Measurements from ENCODE around the gene FER1L5. TPM values are rescaled to one million over a fixed set of nuclear protein-coding genes. Genes with fewer than 3 reads are reported as not detected.

Gene FER1L5
- total RNA-seq, 1 experiment from 2014 or later: 0.09 TPM

DNA sequence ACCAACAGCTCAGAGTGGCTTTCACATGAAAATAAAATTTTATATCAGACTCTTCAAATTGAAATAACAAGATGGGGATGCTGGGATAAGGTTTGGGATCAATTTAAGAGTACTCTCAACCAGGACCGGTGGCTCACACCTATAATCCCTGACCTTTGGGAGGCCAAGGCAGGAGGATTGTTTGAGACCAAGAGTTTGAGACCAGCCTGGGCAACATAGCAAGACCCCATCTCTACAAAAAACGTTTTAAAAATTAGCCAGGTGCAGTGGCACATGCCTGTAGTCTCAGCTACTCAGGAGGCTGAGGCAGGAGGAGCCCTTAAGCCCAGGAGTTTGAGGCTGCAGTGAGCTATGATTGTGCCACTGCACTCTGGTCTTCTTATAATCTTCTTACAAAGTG, 94.7 kb downstream of the FER1L5 start:
- CTCF ChIA-PET: no interaction called here
- no peak for TF ChIP-seq EZH2 (IDR thresholded peaks at IDR 0.05; ENCODE audit: low read depth)
- TF ChIP-seq, protein P1, sequence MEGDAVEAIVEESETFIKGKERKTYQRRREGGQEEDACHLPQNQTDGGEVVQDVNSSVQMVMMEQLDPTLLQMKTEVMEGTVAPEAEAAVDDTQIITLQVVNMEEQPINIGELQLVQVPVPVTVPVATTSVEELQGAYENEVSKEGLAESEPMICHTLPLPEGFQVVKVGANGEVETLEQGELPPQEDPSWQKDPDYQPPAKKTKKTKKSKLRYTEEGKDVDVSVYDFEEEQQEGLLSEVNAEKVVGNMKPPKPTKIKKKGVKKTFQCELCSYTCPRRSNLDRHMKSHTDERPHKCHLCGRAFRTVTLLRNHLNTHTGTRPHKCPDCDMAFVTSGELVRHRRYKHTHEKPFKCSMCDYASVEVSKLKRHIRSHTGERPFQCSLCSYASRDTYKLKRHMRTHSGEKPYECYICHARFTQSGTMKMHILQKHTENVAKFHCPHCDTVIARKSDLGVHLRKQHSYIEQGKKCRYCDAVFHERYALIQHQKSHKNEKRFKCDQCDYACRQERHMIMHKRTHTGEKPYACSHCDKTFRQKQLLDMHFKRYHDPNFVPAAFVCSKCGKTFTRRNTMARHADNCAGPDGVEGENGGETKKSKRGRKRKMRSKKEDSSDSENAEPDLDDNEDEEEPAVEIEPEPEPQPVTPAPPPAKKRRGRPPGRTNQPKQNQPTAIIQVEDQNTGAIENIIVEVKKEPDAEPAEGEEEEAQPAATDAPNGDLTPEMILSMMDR (conservative IDR thresholded peaks at IDR 0.05): no peak

DNA sequence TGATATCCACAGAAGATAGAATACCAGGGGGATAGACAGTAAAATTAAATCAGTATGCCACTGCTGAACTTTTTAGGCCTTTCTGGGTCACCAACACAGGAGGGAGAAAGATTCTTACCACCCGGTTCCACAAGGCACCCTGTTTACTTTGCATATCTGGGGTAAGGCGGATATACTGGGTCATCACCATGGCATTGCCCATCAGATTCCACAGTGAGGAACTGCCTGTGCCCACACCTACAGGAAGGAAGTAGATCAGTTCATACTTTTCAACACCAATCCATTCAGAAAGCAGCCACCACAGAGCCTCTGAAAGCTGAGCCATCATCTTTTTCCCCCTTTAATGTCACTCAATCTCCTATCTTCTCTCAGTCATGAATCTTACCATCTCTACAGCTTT, 95.3 kb downstream of the FER1L5 start:
- ChIA-PET CTCF (no interaction called here), POLR2A (ENCODE audit: unreplicated experiment) (no interaction called here)
- no peak overlapping the region for H2AFZ ChIP-seq
- DNase-seq: peak in 1 of 2 experiments; percentile 25
- no peaks in the 10 kb centered on the region for H4K20me1 ChIP-seq (ENCODE audit: insufficient read depth)
- TSS peak; percentile 20 for BruUV-seq (replicated peaks)
- peak overlapping the region; percentile 89 for H3K4me2 ChIP-seq
- no peaks in the 10 kb centered on the region for H3K27me3 ChIP-seq (ENCODE audit: insufficient read depth, low read depth)
- peaks cover 28% of the 10 kb centered on the region for H3K36me3 ChIP-seq (ENCODE audit: low read depth)
- TF ChIP-seq, protein P1 (conservative IDR thresholded peaks at IDR 0.05): no peak
- TF ChIP-seq EZH2 (IDR thresholded peaks at IDR 0.05; ENCODE audit: low read depth): no peak
- peaks cover 24% of the 10 kb centered on the region for H3K79me2 ChIP-seq (ENCODE audit: low read depth)
- intact Hi-C loops (cut with micrococcal nuclease; ENCODE audit: unreplicated experiment): no loop called here
- H3K9me3 ChIP-seq (ENCODE audit: insufficient read depth, low read depth): no peaks in the 10 kb centered on the region
- peaks cover 18% of the 10 kb centered on the region for H3K4me1 ChIP-seq (replicated peaks; ENCODE audit: insufficient read depth)
- H3F3A ChIP-seq (ENCODE audit: insufficient read depth, low read depth): no peaks in the 10 kb centered on the region; the same call in 1 of the 2 replicates
- no peak overlapping the region for H3K27ac ChIP-seq
- H3K9me2 ChIP-seq (ENCODE audit: insufficient read depth): no peaks in the 10 kb centered on the region
- no peak overlapping the region for H3K4me3 ChIP-seq

More for the DNA sequence above, 94.7 kb downstream of the FER1L5 start:
- Histone ChIP-seq H3K4me3 (no peak overlapping the region), H3K27me3 (ENCODE audit: insufficient read depth, low read depth) (no peaks in the 10 kb centered on the region), H3K9me2 (ENCODE audit: insufficient read depth) (no peaks in the 10 kb centered on the region), H2AFZ (no peak overlapping the region), H3K36me3 (ENCODE audit: low read depth) (peaks cover 30% of the 10 kb centered on the region), H4K20me1 (ENCODE audit: insufficient read depth) (no peaks in the 10 kb centered on the region), H3K9me3 (ENCODE audit: insufficient read depth, low read depth) (no peaks in the 10 kb centered on the region), H3K79me2 (ENCODE audit: low read depth) (peaks cover 24% of the 10 kb centered on the region), H3K4me2 (no peak overlapping the region), H3K27ac (no peak overlapping the region), H3K4me1 (replicated peaks; ENCODE audit: insufficient read depth) (peaks cover 18% of the 10 kb centered on the region), H3F3A (ENCODE audit: insufficient read depth, low read depth) (no peaks in the 10 kb centered on the region; the same call in 1 of the 2 replicates)
- peak in 1 of 2 experiments; percentile 1 for DNase-seq
- no TSS peak for BruUV-seq (replicated peaks)
- intact Hi-C loops (cut with micrococcal nuclease; ENCODE audit: unreplicated experiment): no loop called here
- POLR2A ChIA-PET (ENCODE audit: unreplicated experiment): no interaction called here

DNA sequence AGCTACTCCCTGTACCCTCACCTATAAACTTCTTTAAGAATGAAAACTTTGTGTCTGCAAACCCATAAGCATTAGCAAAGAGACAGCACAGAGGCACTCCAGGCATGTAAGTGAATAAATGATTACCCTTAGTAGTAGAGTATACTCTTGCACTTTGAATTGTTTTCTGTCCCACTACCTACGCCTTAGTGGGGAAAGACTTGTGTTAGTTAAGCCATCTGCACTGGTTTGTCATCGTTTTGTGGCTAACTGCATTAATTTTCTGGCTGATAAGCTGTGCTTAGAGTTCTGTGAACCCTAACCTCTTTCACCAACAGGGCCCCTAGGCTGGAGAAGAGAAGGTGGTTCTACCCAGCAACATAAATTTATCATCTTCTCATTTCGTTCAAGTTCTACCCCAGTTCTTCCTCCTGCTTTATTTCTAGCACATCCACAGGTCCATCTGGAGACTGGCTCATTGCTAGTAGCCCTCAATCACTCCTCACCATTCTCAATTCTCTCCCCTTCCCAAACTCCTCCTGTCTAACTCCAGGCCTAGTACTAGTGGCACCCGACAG, 96.6 kb downstream of the FER1L5 start:
- Histone ChIP-seq H3F3A (ENCODE audit: insufficient read depth, low read depth) (no peaks in the 10 kb centered on the region; the same call in 1 of the 2 replicates), H4K20me1 (ENCODE audit: insufficient read depth) (no peaks in the 10 kb centered on the region), H3K79me2 (ENCODE audit: low read depth) (peaks cover 24% of the 10 kb centered on the region), H3K4me1 (replicated peaks; ENCODE audit: insufficient read depth) (peaks cover 18% of the 10 kb centered on the region), H3K4me2 (peak overlapping the region; percentile 89), H3K9me3 (ENCODE audit: insufficient read depth, low read depth) (no peaks in the 10 kb centered on the region), H3K27me3 (ENCODE audit: insufficient read depth, low read depth) (no peaks in the 10 kb centered on the region), H3K9me2 (ENCODE audit: insufficient read depth) (no peaks in the 10 kb centered on the region), H3K27ac (no peak overlapping the region), H2AFZ (peak overlapping the region; percentile 86), H3K36me3 (ENCODE audit: low read depth) (peaks cover 15% of the 10 kb centered on the region), H3K4me3 (peak overlapping the region; percentile 77)
- intact Hi-C loops (cut with micrococcal nuclease; ENCODE audit: unreplicated experiment): no loop called here
- TF ChIP-seq, protein P1 (conservative IDR thresholded peaks at IDR 0.05): no peak
- no peak for TF ChIP-seq EZH2 (IDR thresholded peaks at IDR 0.05; ENCODE audit: low read depth)
- peak in 1 of 2 experiments; percentile 10 for DNase-seq
- POLR2A ChIA-PET (ENCODE audit: unreplicated experiment): no interaction called here
- CTCF ChIA-PET: interaction anchor here (0.7 kb wide), 1 partner anchor 94 kb away, joined by 3 read pairs; no protein-coding TSS in a partner anchor
- no TSS peak for BruUV-seq (replicated peaks)

Measured in PC-9 (cell line).